Mesodermal cell (in vitro differentiated cells): ENCODE results near the gene AP5Z1.
"Not testable (repeated sequence)": the region's sequence is repeated elsewhere in the genome, so short reads cannot be mapped to it uniquely, and the experiment has no call there.

Experiments used
- H3K27ac ChIP-seq: 2 replicates; pipeline ENCODE4 v1.7.0; 2013; ENCODE audit warnings: mild to moderate bottlenecking, low read depth, low read length, moderate library complexity; ENCODE audit not compliant: severe bottlenecking
- H3K36me3 ChIP-seq: 2 replicates; pipeline ENCODE4 v1.7.1; 2013; ENCODE audit warnings: mild to moderate bottlenecking, low read length, moderate library complexity; ENCODE audit not compliant: control insufficient read depth, insufficient read depth
- H3K4me1 ChIP-seq: one replicate; pipeline ENCODE4 v1.7.1; 2013; ENCODE audit warnings: mild to moderate bottlenecking, low read length; ENCODE audit not compliant: insufficient read depth, control insufficient read depth, poor library complexity, severe bottlenecking
- H3K4me3 ChIP-seq: 2 replicates; pipeline ENCODE4 v1.7.0; 2013; ENCODE audit warnings: low read length, control low read depth, mild to moderate bottlenecking; ENCODE audit not compliant: insufficient read depth, poor library complexity, severe bottlenecking; ENCODE audit errors: extremely low read depth
- H3K9me3 ChIP-seq: 2 replicates; pipeline ENCODE4 v1.7.1; 2013; ENCODE audit warnings: mild to moderate bottlenecking, low read length, moderate library complexity; ENCODE audit not compliant: control insufficient read depth
- WGBS, 2 experiments: methylation state at CpG; one replicate each; pipeline ENCODE4 v1.1.5; 2013; ENCODE audit warnings: missing lambda C conversion rate in 2 of 2; ENCODE audit not compliant: insufficient coverage in 2 of 2; 5-methylcytosine and 5-hydroxymethylcytosine counted together

The AP5Z1 gene

DNA sequence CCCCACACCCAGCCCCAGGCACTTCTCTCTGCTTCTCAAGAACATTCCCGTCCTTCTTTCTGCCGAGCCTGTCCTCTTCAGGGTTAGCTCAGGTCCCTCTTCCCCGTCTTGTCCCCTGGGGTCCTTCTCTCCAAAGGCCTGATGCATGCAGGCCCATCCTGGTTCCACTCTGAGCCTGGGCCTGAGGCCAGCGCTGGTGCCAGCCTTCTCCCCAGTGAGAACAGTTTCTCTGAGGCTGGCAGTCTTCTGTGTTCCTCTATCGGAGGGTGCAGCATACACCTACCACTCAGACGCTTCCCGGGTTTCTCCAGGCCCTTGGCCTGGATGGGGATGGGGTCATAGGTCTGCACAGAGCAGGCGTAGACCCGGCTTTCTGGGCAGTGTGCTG lies 14.6 kb downstream of the AP5Z1 start:
- Histone ChIP-seq H3K36me3 (peaks cover 79% of the 10 kb centered on the region), H3K9me3 (peaks cover 3% of the 10 kb centered on the region), H3K27ac (no peak overlapping the region), H3K4me1 (no peaks in the 10 kb centered on the region), H3K4me3 (no peak overlapping the region)
- WGBS, 2 experiments = 94 to 98% methylated on average over 8 of the region's 9 CpGs

GRCh38 chr7:4790516-4790991 lies 15.1 kb downstream of the AP5Z1 start:
- Histone ChIP-seq H3K36me3 (peaks cover 77% of the 10 kb centered on the region), H3K9me3 (peaks cover 3% of the 10 kb centered on the region), H3K4me3 (no peak overlapping the region), H3K4me1 (no peaks in the 10 kb centered on the region), H3K27ac (no peak overlapping the region)
- 97 to 98% methylated on average over 21 to 24 of the region's 24 CpGs for WGBS, 2 experiments

- Histone ChIP-seq H3K9me3 (peaks cover 3% of the 10 kb centered on the region), H3K4me3 (no peak overlapping the region), H3K36me3 (peaks cover 73% of the 10 kb centered on the region), H3K27ac (no peak overlapping the region), H3K4me1 (no peaks in the 10 kb centered on the region)
- 96 to 99% methylated on average over 23 to 25 of the region's 25 CpGs for WGBS, 2 experiments
These were observed 15.8 kb downstream of the AP5Z1 start for GRCh38 chr7:4791101-4791737.

DNA sequence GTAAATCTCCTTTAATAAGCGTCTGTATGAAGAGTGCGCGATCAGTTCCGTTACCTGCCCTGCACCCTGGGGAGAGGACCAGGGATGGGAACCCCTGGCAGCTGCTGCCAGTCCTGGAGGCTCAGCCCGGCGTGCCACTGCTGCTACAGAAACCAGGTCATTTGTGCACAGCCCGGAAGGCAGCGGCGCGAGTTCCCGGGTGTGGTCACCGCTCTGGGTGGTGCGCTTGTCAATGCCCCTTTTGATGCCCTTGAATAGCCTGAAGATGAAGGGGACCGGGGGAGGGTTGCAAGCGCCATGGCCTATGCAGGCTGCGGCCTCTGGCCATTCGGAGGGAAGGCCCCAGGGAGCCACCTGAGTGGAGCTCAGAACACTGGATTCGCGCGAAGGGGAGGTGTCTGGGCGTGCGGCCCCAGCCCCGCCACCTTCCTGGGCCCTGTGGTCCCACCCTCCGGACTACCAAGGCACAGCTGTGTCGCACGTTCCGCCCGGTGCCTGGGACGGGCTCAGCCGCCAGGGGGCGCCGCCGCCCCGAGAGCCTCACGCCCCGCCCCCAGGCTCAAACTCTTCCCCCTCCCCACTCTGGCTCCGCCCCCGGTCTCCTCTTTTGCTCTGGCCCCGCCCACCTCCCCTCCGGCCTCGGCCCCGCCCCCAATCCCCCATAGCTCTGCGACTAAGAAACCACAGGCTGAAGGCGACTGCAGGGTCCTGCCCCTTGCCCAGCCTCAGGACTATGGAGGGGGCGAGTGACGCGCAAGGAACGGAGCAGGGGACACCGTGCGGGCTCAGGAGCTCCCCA lies 16.5 kb downstream of the AP5Z1 start:
- Histone ChIP-seq H3K9me3 (peaks cover 3% of the 10 kb centered on the region), H3K27ac (no peak overlapping the region), H3K4me3 (no peak overlapping the region), H3K4me1 (no peaks in the 10 kb centered on the region), H3K36me3 (peaks cover 67% of the 10 kb centered on the region)
- 89 to 91% methylated on average over 38 to 43 of the region's 50 CpGs for WGBS, 2 experiments

DNA sequence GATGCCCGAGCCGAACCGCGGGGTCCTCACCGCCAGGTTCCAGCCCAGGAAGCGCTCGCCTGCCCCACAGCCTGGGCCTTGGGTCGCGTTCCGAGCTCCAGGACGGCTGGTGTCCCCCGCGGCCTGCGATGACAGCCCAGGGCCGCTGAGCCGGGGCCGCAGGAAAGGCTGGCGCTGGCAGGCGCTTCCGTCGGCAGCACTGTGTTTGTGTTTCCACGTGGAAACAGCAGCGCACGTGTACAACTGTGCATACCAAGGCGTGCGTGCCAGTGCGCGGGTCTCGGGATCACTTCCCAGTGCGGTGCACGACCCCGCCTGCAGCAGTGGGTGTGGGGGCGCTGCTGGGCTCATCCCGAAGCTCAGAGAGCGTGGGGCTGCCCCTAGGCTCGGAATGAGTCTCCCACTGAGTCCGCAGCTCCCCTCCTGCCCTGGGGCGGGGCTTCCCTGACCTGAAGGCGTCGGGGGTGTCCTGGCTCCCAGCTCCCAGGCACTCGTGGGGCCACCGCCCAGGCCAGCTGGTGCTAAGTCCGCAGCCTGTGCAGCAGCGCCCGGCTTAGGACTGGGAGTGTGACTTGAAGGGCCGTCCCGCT lies 17.2 kb downstream of the AP5Z1 start:
- Histone ChIP-seq H3K4me1 (no peaks in the 10 kb centered on the region), H3K9me3 (peaks cover 3% of the 10 kb centered on the region), H3K36me3 (peaks cover 62% of the 10 kb centered on the region), H3K27ac (no peak overlapping the region), H3K4me3 (no peak overlapping the region)
- WGBS, 2 experiments = 92 to 94% methylated on average over 32 to 47 of the region's 47 CpGs

DNA sequence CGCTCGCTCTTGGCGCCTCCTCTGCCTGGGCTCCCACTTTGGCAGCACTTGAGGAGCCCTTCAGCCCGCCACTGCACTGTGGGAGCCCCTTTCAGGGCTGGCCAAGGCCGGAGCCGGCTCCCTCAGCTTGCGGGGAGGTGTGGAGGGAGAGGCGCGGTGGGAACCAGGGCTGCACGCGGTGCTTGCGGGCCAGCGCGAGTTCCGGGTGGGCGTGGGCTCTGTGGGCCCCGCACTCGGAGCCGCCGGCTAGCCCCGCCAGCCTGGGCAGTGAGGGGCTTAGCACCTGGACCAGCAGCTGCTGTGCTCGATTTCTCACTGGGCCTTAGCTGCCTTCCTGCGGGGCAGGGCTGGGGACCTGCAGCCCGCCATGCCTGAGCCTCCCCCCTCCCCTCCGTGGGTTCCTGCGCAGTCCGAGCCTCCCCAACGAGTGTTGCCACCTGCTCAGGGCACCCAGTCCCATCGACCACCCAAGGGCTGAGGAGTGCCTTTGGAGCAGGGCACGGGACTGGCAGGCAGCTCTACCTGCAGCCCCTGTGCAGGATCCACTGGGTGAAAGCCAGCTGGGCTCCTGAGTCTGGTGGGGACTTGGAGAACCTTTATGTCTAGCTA lies 18.1 kb downstream of the AP5Z1 start:
- 97 to 98% methylated on average over 23 to 25 of the region's 30 CpGs for WGBS, 2 experiments
- H3K4me1 ChIP-seq, H3K4me3 ChIP-seq, H3K27ac ChIP-seq, H3K9me3 ChIP-seq: not testable (repeated sequence)
- peaks cover 54% of the 10 kb centered on the region for H3K36me3 ChIP-seq

DNA sequence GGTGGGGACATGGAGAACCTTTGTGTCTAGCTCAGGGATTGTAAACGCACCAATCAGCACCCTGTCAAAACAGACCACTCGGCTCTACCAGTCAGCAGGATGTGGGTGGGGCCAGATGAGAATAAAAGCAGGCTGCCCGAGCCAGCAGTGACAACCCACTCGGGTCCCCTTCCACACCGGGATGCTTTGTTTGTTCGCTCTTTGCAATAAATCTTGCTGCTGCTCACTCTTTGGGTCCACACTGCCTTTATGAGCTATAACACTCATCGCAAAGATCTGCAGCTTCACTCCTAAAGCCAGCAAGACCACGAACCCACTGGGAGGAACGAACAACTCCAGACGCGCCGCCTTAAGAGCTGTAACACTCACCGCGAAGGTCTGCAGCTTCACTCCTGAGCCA lies 18.7 kb downstream of the AP5Z1 start:
- H3K4me1 ChIP-seq, H3K27ac ChIP-seq, H3K9me3 ChIP-seq, H3K4me3 ChIP-seq: not testable (repeated sequence)
- 85 to 99% methylated on average over 6 to 12 of the region's 14 CpGs for WGBS, 2 experiments
- peaks cover 49% of the 10 kb centered on the region for H3K36me3 ChIP-seq

DNA sequence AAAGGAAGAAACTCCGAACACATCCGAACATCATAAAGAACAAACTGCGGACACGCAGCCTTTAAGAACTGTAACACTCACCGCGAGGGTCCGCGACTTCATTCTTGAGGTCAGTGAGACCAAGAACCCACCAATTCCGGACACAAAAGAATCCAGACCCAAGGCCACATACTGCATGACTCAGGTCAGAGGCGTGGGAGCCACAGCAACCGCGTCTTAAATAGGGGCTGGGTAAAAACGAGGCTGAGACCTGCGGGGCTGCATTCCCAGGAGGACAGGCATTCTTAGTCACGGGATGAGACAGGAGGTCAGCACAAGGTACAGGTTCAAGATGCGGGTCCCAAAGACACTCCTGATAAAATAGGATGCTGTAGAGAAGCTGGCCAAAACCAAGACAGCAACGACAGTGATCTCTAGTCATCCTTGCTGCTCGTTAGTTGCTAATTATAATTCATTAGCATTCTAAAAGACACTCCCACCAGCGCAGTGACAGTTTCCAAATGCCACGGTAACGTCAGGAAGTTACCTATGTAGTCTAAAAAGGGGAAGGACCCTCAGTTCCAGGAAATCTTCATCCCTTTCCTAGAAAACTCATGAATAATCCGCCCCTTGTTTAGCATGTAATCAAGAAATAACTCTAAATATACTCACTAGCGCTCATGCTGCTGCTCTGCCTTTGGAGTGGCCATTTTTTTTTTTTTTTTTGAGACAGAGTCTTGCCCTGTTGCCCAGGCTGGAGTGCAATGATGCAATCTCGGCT lies 19.3 kb downstream of the AP5Z1 start:
- H3K27ac ChIP-seq = no peak overlapping the region
- no peaks in the 10 kb centered on the region for H3K4me1 ChIP-seq
- peaks cover 3% of the 10 kb centered on the region for H3K9me3 ChIP-seq
- no peak overlapping the region for H3K4me3 ChIP-seq
- H3K36me3 ChIP-seq = peaks cover 43% of the 10 kb centered on the region
- 86 to 90% methylated on average over 13 to 21 of the region's 24 CpGs for WGBS, 2 experiments

DNA sequence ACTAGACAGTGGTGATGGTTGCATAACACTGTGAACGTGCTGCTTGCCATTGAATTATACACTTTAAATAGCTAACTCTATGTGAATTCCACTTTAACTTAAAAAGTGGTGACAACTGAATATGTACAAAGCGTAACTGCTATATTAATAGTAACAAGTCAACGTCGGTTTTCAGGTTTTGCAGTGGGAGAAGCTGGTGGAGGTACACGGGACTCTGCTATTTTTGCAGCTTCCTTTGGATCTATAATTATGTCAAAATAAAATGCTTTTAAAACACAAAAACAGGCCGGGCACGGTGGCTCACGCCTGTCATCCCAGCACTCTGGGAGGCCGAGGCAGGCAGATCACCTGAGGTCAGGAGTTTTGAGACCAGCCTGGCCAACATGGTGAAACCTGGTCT lies 21.0 kb downstream of the AP5Z1 start:
- 94 to 95% methylated on average over 4 to 8 of the region's 9 CpGs for WGBS, 2 experiments
- peaks cover 32% of the 10 kb centered on the region for H3K36me3 ChIP-seq
- no peak overlapping the region for H3K4me3 ChIP-seq
- no peaks in the 10 kb centered on the region for H3K4me1 ChIP-seq
- no peak overlapping the region for H3K27ac ChIP-seq
- H3K9me3 ChIP-seq = peaks cover 3% of the 10 kb centered on the region
